ENCODE data around the gene TXNDC11. TPM values are rescaled to one million over a fixed set of nuclear protein-coding genes. Genes with fewer than 3 reads are reported as not detected.

The TXNDC11 gene
- total and polyA plus RNA-seq, 2 experiments from 2014 or later = 6.8 to 12.0 TPM

- TF ChIP-seq REST (IDR thresholded peaks at IDR 0.05; ENCODE audit: unreplicated experiment) (no peak), NANOG (IDR thresholded peaks at IDR 0.05; ENCODE audit: borderline replicate concordance) (no peak), CTCF (conservative IDR thresholded peaks at IDR 0.05; ENCODE audit: low read depth in 2 of 2) (no peak), EZH2 (IDR thresholded peaks at IDR 0.05; ENCODE audit: low read depth, unreplicated experiment) (no peak), STAT1 (IDR thresholded peaks at IDR 0.05; ENCODE audit: unreplicated experiment) (no peak), JUNB (IDR thresholded peaks at IDR 0.05; ENCODE audit: unreplicated experiment) (no peak), ETS1 (IDR thresholded peaks at IDR 0.05) (no peak), CREB1 (CRISPR knock-in tag; IDR thresholded peaks at IDR 0.05; ENCODE audit: low read depth) (no peak), ZNF331 (CRISPR knock-in tag; IDR thresholded peaks at IDR 0.05; ENCODE audit: low read depth) (no peak), ZNF114 (CRISPR knock-in tag; IDR thresholded peaks at IDR 0.05) (no peak)
Measured at GRCh38 chr16:11791144-11791828, 48.6 kb upstream of the TXNDC11 start (continued).

- Histone ChIP-seq H3K4me1 (ENCODE audit: insufficient read depth) (peaks cover 2% of the 10 kb centered on the region), H3K27ac (ENCODE audit: low read depth) (no peak overlapping the region), H3K27me3 (ENCODE audit: insufficient read depth) (no peaks in the 10 kb centered on the region), H3K4me2 (no peak overlapping the region), H3K9me2 (ENCODE audit: insufficient read depth) (no peaks in the 10 kb centered on the region), H3K79me2 (replicated peaks; ENCODE audit: insufficient read depth) (peaks cover 100% of the 10 kb centered on the region), H4K20me1 (replicated peaks; ENCODE audit: insufficient read depth) (peaks cover 40% of the 10 kb centered on the region), H3F3A (replicated peaks; ENCODE audit: low read depth) (0 out of 2 replicates have a peak, but pooled peaks cover 3% of the 10 kb centered on the region), H2AFZ (no peak overlapping the region), H3K36me3 (ENCODE audit: insufficient read depth) (no peaks in the 10 kb centered on the region), H3K4me3 (no peak overlapping the region)
- no peak overlapping the region for H3K27ac Mint-ChIP-seq
- H3K4me3 Mint-ChIP-seq = no peak overlapping the region
- ATAC-seq = no peak
- DNase-seq (ENCODE audit: low spot score) = no peak
- H3K4me1 Mint-ChIP-seq = peaks cover 10% of the 10 kb centered on the region; the same call in 2 of the 3 replicates
- no peaks in the 10 kb centered on the region; the same call in 2 of the 3 replicates for H3K9me3 Mint-ChIP-seq
- peaks cover 8% of the 10 kb centered on the region; the same call in 2 of the 3 replicates for H3K36me3 Mint-ChIP-seq (ENCODE audit: low read depth)
- no peaks in the 10 kb centered on the region for H3K27me3 Mint-ChIP-seq (ENCODE audit: insufficient read depth, low read depth, poor library complexity)
- no peak for TF ChIP-seq EZH2 (IDR thresholded peaks at IDR 0.05; ENCODE audit: low read depth, unreplicated experiment)
- TF ChIP-seq STAT1 (IDR thresholded peaks at IDR 0.05; ENCODE audit: unreplicated experiment) = no peak
- no peak for TF ChIP-seq ETS1 (IDR thresholded peaks at IDR 0.05)
- TF ChIP-seq CREB1 (CRISPR knock-in tag; IDR thresholded peaks at IDR 0.05; ENCODE audit: low read depth) = no peak
- no peak for TF ChIP-seq ZNF331 (CRISPR knock-in tag; IDR thresholded peaks at IDR 0.05; ENCODE audit: low read depth)
- TF ChIP-seq CTCF (conservative IDR thresholded peaks at IDR 0.05; ENCODE audit: low read depth in 2 of 2) = no peak
- TF ChIP-seq JUNB (IDR thresholded peaks at IDR 0.05; ENCODE audit: unreplicated experiment) = no peak
- no peak for TF ChIP-seq POLR2AphosphoS5 (IDR thresholded peaks at IDR 0.05; ENCODE audit: low read depth)
- no peak for TF ChIP-seq NANOG (IDR thresholded peaks at IDR 0.05; ENCODE audit: borderline replicate concordance)
- no peak for TF ChIP-seq REST (IDR thresholded peaks at IDR 0.05; ENCODE audit: unreplicated experiment)
- TF ChIP-seq ZNF114 (CRISPR knock-in tag; IDR thresholded peaks at IDR 0.05) = no peak
Measured at GRCh38 chr16:11788914-11789313, 46.3 kb upstream of the TXNDC11 start.
